HEK293T (cell line): Measurements from ENCODE around the gene COL27A1.

Source experiments
- CTCF ChIA-PET: fragments of 350-600 bp; formaldehyde crosslinking; extraction: SDS; loops from one replicate; lab custom pipeline; 2021; ENCODE audit warnings: antibody characterized with exemption, inconsistent platforms; lab: Yijun Ruan, JAX
- POLR2A ChIA-PET: fragments of 350-600 bp; formaldehyde crosslinking; extraction: SDS; loops from one replicate; lab custom pipeline; 2020; ENCODE audit warnings: antibody characterized with exemption, inconsistent platforms; lab: Yijun Ruan, JAX
- DNase-seq: peaks from one replicate; pipeline ENCODE4 v3.0.0; 2012; ENCODE audit warnings: mixed read lengths; ENCODE audit errors: extremely low spot score
- ARNT ChIP-seq: fragments of 450-650 bp; IDR thresholded peaks from 2 replicates; pipeline ENCODE4 v1.6.1; 2017; ENCODE audit warnings: mild to moderate bottlenecking
- BHLHE40 ChIP-seq: fragments of 450-650 bp; IDR thresholded peaks from 2 replicates; pipeline ENCODE4 v1.6.1; 2016; ENCODE audit warnings: mild to moderate bottlenecking, moderate library complexity, borderline replicate concordance
- CTBP1 ChIP-seq: fragments of 450-650 bp; IDR thresholded peaks from 2 replicates; pipeline ENCODE4 v1.6.1; 2016; ENCODE audit warnings: borderline replicate concordance
- ELF4 ChIP-seq: fragments of 450-650 bp; IDR thresholded peaks from 2 replicates; pipeline ENCODE4 v1.6.1; 2017; ENCODE audit warnings: antibody characterized with exemption
- FOXA1 ChIP-seq: fragments of 450-650 bp; IDR thresholded peaks from 2 replicates; pipeline ENCODE4 v1.6.1; 2016; ENCODE audit warnings: mild to moderate bottlenecking
- FOXK2 ChIP-seq: fragments of 450-650 bp; IDR thresholded peaks from 2 replicates; pipeline ENCODE4 v1.6.1; 2016; ENCODE audit warnings: mild to moderate bottlenecking
- FOXM1 ChIP-seq: fragments of 450-650 bp; IDR thresholded peaks from 2 replicates; pipeline ENCODE4 v1.6.1; 2017; ENCODE audit warnings: mild to moderate bottlenecking, borderline replicate concordance
- HDGF ChIP-seq: fragments of 450-650 bp; IDR thresholded peaks from 2 replicates; pipeline ENCODE4 v1.6.1; 2017; ENCODE audit warnings: antibody characterized with exemption, borderline replicate concordance
- L3MBTL2 ChIP-seq: fragments of 450-650 bp; conservative IDR thresholded peaks from 2 replicates; pipeline ENCODE4 v1.6.1; 2016; ENCODE audit warnings: mild to moderate bottlenecking
- LEF1 ChIP-seq: fragments of 450-650 bp; IDR thresholded peaks from 2 replicates; pipeline ENCODE4 v1.6.1; 2017; ENCODE audit warnings: mild to moderate bottlenecking, borderline replicate concordance
- NFRKB ChIP-seq: fragments of 450-650 bp; IDR thresholded peaks from 2 replicates; pipeline ENCODE4 v1.6.1; 2016; ENCODE audit warnings: mild to moderate bottlenecking, moderate library complexity
- SP1 ChIP-seq: fragments of 450-650 bp; IDR thresholded peaks from 2 replicates; pipeline ENCODE4 v1.6.1; 2017
- SUZ12 ChIP-seq: fragments of 450-650 bp; IDR thresholded peaks from 2 replicates; pipeline ENCODE4 v1.6.1; 2016; ENCODE audit warnings: mild to moderate bottlenecking
- TARDBP ChIP-seq: fragments of 450-650 bp; IDR thresholded peaks from 2 replicates; pipeline ENCODE4 v1.6.1; 2016
- ZNF384 ChIP-seq: fragments of 450-650 bp; IDR thresholded peaks from 2 replicates; pipeline ENCODE4 v1.6.1; 2016
- TF ChIP-seq, protein P1 (sequence below): fragments of 450-650 bp; IDR thresholded peaks from 2 replicates; pipeline ENCODE4 v1.6.1; 2016

The COL27A1 gene

DNA sequence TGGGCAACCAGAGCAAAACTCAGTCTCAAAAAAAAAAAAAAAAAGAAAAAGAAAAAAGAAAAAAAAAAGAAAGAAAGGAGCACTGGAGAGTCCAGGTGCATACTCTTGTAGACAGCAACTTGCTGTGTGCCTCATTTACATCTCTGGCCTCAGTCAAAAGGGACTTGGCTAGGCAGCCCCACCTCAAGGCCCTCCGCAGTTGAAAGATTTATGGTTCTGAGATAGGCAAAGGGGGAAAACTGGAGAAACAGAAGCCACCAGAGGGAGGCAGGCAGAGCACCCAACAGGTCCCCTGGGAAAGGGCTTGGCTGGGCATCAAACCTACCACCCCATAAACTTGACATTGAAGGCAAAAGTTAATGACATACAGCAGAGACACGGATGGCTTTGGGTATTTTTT is 180.4 kb downstream of the COL27A1 start:
- no peak for DNase-seq
- ChIA-PET CTCF (interaction anchor here (0.7 kb wide), 1 partner anchor 283 kb away, joined by 6 read pairs; no protein-coding TSS in a partner anchor), POLR2A (no interaction called here)
- no peak for TF ChIP-seq SUZ12
- TF ChIP-seq CTBP1: no peak
- no peak for TF ChIP-seq FOXA1
- no peak for TF ChIP-seq FOXM1
- TF ChIP-seq NFRKB: no peak
- TF ChIP-seq LEF1: no peak
- TF ChIP-seq SP1: no peak
- no peak for TF ChIP-seq ZNF384
- TF ChIP-seq TARDBP: no peak
- no peak for TF ChIP-seq ELF4
- no peak for TF ChIP-seq BHLHE40
- TF ChIP-seq, protein P1, sequence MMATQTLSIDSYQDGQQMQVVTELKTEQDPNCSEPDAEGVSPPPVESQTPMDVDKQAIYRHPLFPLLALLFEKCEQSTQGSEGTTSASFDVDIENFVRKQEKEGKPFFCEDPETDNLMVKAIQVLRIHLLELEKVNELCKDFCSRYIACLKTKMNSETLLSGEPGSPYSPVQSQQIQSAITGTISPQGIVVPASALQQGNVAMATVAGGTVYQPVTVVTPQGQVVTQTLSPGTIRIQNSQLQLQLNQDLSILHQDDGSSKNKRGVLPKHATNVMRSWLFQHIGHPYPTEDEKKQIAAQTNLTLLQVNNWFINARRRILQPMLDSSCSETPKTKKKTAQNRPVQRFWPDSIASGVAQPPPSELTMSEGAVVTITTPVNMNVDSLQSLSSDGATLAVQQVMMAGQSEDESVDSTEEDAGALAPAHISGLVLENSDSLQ: no peak
- TF ChIP-seq FOXK2: no peak
- TF ChIP-seq HDGF: no peak
- no peak for TF ChIP-seq L3MBTL2
- no peak for TF ChIP-seq ARNT

DNA sequence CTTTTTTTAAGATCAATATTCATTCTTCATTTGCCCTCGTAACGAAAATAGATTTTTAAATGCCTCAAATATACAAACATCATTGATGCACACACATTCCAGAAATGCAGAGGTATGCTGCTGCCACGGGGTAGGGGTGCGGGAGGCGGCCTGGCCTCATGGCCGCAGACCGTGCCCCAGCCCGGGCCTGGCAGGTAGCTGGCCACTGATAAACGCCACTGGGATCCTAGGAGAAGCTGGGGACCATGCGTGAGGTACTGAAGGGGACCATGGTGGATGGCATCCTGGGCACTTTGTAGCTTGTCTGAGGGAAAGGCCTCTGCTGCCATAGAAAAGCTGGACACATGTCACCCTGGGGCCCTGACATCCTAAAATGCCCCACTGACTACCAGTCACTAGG is 180.8 kb downstream of the COL27A1 start:
- CTCF ChIA-PET: no interaction called here
- POLR2A ChIA-PET: no interaction called here
- TF ChIP-seq TARDBP (no peak), NFRKB (no peak), CTBP1 (no peak), HDGF (no peak), ZNF384 (no peak), BHLHE40 (no peak), FOXK2 (no peak), SP1 (no peak), SUZ12 (no peak), FOXA1 (no peak), L3MBTL2 (no peak), ELF4 (no peak), FOXM1 (no peak), LEF1 (no peak), ARNT (no peak)
- TF ChIP-seq, protein P1: no peak
- DNase-seq: no peak

DNA sequence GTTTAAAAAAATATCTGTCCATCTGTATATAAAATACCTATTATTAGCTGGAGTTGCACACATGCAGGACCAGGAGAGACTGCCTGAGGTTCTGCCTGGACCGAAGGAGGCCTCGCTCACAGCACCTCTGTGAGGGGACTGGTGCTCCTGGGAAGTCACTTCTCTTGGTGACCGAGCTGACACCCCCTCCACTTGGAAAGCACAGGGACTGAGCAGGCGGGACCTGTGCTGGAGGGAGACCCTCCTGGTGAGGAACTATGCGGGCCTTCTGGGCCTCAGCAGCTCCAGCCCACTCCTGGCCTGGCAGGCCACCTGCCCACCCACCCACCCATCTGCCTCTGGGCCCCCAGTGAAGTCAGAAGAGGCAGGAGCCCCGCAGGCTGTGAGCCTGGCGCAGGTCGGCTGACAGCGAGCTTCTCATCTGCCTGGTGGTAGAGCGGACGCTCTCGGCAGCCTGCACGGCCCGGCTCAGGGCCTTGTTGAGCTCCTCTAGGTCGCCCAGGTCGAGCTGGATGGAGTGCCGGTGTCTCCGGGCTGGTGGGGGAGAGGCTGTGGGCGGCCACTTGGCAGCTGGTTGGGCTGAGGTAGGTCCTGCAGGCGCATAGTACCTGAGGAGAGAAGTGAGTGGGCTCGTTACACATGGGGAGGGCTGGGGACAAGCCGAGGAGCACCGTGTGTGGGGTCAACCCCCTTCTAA is 181.5 kb downstream of the COL27A1 start:
- DNase-seq: no peak
- ChIA-PET POLR2A (no interaction called here), CTCF (no interaction called here)
- TF ChIP-seq LEF1: no peak
- TF ChIP-seq TARDBP: no peak
- TF ChIP-seq HDGF: no peak
- TF ChIP-seq CTBP1: no peak
- no peak for TF ChIP-seq BHLHE40
- TF ChIP-seq ZNF384: no peak
- no peak for TF ChIP-seq FOXA1
- no peak for TF ChIP-seq L3MBTL2
- TF ChIP-seq SP1: no peak
- no peak for TF ChIP-seq ELF4
- TF ChIP-seq FOXM1: no peak
- TF ChIP-seq NFRKB: no peak
- no peak for TF ChIP-seq SUZ12

DNA sequence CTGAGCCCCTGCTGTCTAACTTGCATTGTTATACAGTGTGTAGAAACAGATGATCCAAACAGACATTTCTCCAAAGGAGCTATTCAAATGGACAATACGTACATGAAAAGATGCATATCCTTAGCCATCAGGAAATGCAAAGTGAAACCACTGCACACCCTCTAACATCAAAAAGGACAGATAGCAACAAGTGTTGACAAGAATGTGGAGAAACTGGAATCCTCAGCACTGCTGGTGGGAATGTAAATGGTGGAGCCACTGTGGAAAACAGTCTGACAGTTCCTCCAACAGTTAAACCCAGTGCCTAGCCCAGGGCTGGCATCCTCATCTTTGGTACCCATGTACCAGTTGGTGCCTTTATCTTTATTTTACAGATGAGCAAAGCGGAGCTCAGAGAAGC is 182.8 kb downstream of the COL27A1 start:
- ChIA-PET POLR2A (no interaction called here), CTCF (interaction anchor here (0.9 to 1.5 kb wide), 2 partner anchors 9 to 315 kb away, joined by 3 to 5 read pairs; no protein-coding TSS in a partner anchor)
- TF ChIP-seq NFRKB (no peak), CTBP1 (no peak)
- DNase-seq: no peak

DNA sequence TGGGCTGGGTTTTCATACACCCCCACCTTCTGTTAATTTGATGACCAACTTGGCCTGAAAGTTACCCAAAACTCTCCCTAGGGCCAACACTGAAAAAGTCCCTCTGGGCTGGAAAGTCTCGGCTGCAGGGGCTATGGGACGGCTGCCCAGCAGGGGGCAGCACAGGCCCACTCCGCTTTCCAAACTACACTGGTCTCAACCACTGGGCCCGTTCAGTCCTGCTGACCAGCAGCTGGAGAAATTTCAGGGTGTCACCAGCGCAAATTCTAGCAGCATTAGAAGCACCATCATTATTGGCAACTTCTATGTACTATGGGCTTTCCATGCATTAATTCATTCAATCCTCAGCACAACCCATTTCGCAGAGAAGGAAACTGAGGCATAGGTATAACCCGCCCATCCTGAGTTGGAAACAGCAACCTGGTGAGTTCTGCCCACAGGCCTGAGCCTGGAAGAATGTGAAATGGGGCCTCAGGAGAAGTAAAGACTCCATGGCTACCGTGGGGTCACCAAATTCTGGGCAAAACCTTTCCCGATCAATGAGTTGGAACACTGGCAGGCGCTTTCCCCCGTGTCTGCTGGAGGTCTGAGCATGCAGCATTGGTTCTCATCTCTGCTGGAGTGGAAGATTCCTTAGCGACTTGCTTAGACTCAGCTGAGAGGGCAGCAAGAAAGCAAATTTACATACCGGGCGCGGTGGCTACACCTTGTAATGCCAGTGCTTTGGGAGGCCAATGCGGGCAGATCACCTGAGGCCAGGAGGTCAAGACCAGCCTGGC is 184.0 kb downstream of the COL27A1 start:
- ChIA-PET CTCF (interaction anchor here (0.7 to 1.5 kb wide), 4 partner anchors 9 to 314 kb away, joined by 3 to 5 read pairs (median 3); no protein-coding TSS in a partner anchor), POLR2A (no interaction called here)
- TF ChIP-seq FOXK2 (no peak), L3MBTL2 (no peak), ELF4 (no peak), SUZ12 (no peak), BHLHE40 (no peak), SP1 (no peak), LEF1 (no peak), ZNF384 (no peak), HDGF (no peak), CTBP1 (no peak), FOXA1 (no peak), ARNT (no peak), NFRKB (no peak), TARDBP (no peak), FOXM1 (no peak)
- TF ChIP-seq, protein P1: no peak
- peak; percentile 82 for DNase-seq
